Endothelial cell of umbilical vein (primary cell): ENCODE measurements around the gene GNAS. TPM values are rescaled to one million over a fixed set of nuclear protein-coding genes. Genes with fewer than 3 reads are reported as not detected.

ENCODE experiments used
- BruUV-seq: library from RNA; stranded (reverse); fragments of 400-500 nt; replicated peaks from 2 replicates; lab custom pipeline; 2021; lab: Mats Ljungman, UMichigan
- CTCF ChIA-PET: fragments of 300-600, 350-600 bp; sonication (Branson Sonifier 250); formaldehyde crosslinking; loops from one replicate; lab custom pipeline; 2021; ENCODE audit warnings: antibody characterized with exemption, inconsistent platforms; lab: Charles Lee
- POLR2A ChIA-PET: fragments of 300-600, 350-600 bp; sonication (Branson Sonifier 250); formaldehyde crosslinking; loops from one replicate; lab custom pipeline; 2021; ENCODE audit warnings: antibody characterized with exemption, inconsistent platforms; lab: Charles Lee
- DNase-seq: peaks from one replicate; pipeline ENCODE4 v3.0.0-alpha.2; 2011; ENCODE audit warnings: low read depth, low spot score
- FAIRE-seq: peaks from 2 replicates; lab custom pipeline; 2011; peaks lifted over from hg19 to GRCh38; lab: Jason Lieb, UNC
- H2AFZ ChIP-seq: 2 replicates; pipeline ENCODE4 v1.6.0; 2012; ENCODE audit warnings: low read depth, low read length, control low read depth, inconsistent platforms
- H3K27ac ChIP-seq: 2 replicates; pipeline ENCODE4 v1.5.1; 2011; ENCODE audit warnings: low read depth, mild to moderate bottlenecking, control low read depth, low read length, moderate library complexity; ENCODE audit not compliant: insufficient read depth
- H3K27me3 ChIP-seq, 2 experiments: 2 replicates each; pipeline versions ENCODE4 v1.6.0 to v1.6.1; 2011; ENCODE audit warnings: low read length in 2 of 2, mixed read lengths in 1 of 2; ENCODE audit not compliant: control insufficient read depth in 2 of 2, insufficient read depth in 2 of 2
- H3K36me3 ChIP-seq, 2 experiments: 2 replicates in 1 of 2; 3 replicates in 1 of 2; pipeline ENCODE4 v1.5.1; 2011; ENCODE audit warnings: low read length in 2 of 2, mild to moderate bottlenecking in 1 of 2, moderate library complexity in 1 of 2; ENCODE audit not compliant: control insufficient read depth in 2 of 2, insufficient read depth in 2 of 2; ENCODE audit errors: extremely low read depth in 1 of 2
- H3K4me1 ChIP-seq: 3 replicates; pipeline ENCODE4 v1.5.1; 2011; ENCODE audit warnings: mild to moderate bottlenecking, low read length; ENCODE audit not compliant: control insufficient read depth, insufficient read depth; ENCODE audit errors: extremely low read depth
- H3K4me2 ChIP-seq: 2 replicates; pipeline ENCODE4 v1.6.1; 2011; ENCODE audit warnings: low read length, control low read depth, mixed read lengths; ENCODE audit not compliant: insufficient read depth
- H3K4me3 ChIP-seq, 3 experiments: fragments of 200-600 bp in 1 of 3; sonication (generic), shearing (Covaris generic) in 1 of 3; replicated peaks in 1 of 3; 2 replicates each; pipeline ENCODE4 v1.5.1; 2011 to 2016; ENCODE audit warnings: control low read depth in 3 of 3, low read length in 3 of 3, mild to moderate bottlenecking in 2 of 3, inconsistent platforms in 1 of 3, low read depth in 1 of 3, moderate library complexity in 1 of 3; ENCODE audit not compliant: insufficient read depth in 1 of 3
- H3K79me2 ChIP-seq: 2 replicates; pipeline ENCODE4 v1.6.0; 2012; ENCODE audit warnings: low read length, inconsistent platforms; ENCODE audit not compliant: control insufficient read depth, insufficient read depth
- H3K9ac ChIP-seq: replicated peaks from 2 replicates; pipeline ENCODE3; 2011; ENCODE audit warnings: low read length, control low read depth; ENCODE audit not compliant: insufficient read depth; ENCODE audit errors: extremely low read depth
- H3K9me1 ChIP-seq: replicated peaks from 3 replicates; pipeline ENCODE4 v1.6.0; 2011; ENCODE audit warnings: mild to moderate bottlenecking, low read length; ENCODE audit not compliant: control insufficient read depth, insufficient read depth; ENCODE audit errors: extremely low read depth
- H3K9me3 ChIP-seq: replicated peaks from 2 replicates; pipeline ENCODE4 v1.5.1; 2012; ENCODE audit warnings: low read length, inconsistent platforms; ENCODE audit not compliant: control insufficient read depth, insufficient read depth
- H4K20me1 ChIP-seq: replicated peaks from 2 replicates; pipeline ENCODE3; 2011; ENCODE audit warnings: mild to moderate bottlenecking, low read length; ENCODE audit not compliant: control insufficient read depth, insufficient read depth; ENCODE audit errors: extremely low read depth
- CTCF ChIP-seq, 2 donors: IDR thresholded peaks; 1 replicate in 1 of 2; 2 replicates in 1 of 2; pipeline ENCODE4 v1.5.1; 2011; ENCODE audit warnings: low read length in 2 of 2, mild to moderate bottlenecking in 2 of 2, moderate library complexity in 2 of 2, control low read depth in 1 of 2, inconsistent platforms in 1 of 2, low read depth in 1 of 2; ENCODE audit not compliant: insufficient read depth in 1 of 2; ENCODE audit errors: extremely low read depth in 1 of 2
- EZH2 ChIP-seq: IDR thresholded peaks from 2 replicates; pipeline ENCODE4 v1.6.1; 2012; ENCODE audit warnings: borderline replicate concordance, low read depth, mild to moderate bottlenecking, moderate library complexity, low read length, inconsistent platforms; ENCODE audit not compliant: severe bottlenecking
- FOS ChIP-seq: IDR thresholded peaks from 2 replicates; pipeline ENCODE4 v1.6.1; 2011; ENCODE audit warnings: mild to moderate bottlenecking, low read length, moderate library complexity, borderline replicate concordance; ENCODE audit not compliant: insufficient read depth
- GATA2 ChIP-seq: IDR thresholded peaks from 2 replicates; pipeline ENCODE4 v1.7.0; 2011; ENCODE audit warnings: low read depth, mild to moderate bottlenecking, moderate library complexity, mixed read lengths, low read length; ENCODE audit not compliant: insufficient read length, insufficient read depth
- JUN ChIP-seq: IDR thresholded peaks from 2 replicates; pipeline ENCODE4 v1.6.1; 2011; ENCODE audit warnings: borderline replicate concordance, low read depth; ENCODE audit not compliant: insufficient read length, insufficient read depth
- MAX ChIP-seq: IDR thresholded peaks from 2 replicates; pipeline ENCODE4 v1.6.1; 2011; ENCODE audit not compliant: insufficient read depth, insufficient read length
- POLR2A ChIP-seq: IDR thresholded peaks from 2 replicates; pipeline ENCODE4 v1.6.1; 2012; ENCODE audit warnings: low read depth, mild to moderate bottlenecking, control low read depth, low read length
- POLR2AphosphoS5 ChIP-seq: IDR thresholded peaks from 2 replicates; pipeline ENCODE4 v1.6.1; 2012; ENCODE audit warnings: low read depth, mild to moderate bottlenecking, control low read depth, low read length, moderate library complexity; ENCODE audit not compliant: insufficient read depth
- dilution Hi-C: fragments of 300-500 bp; cut with MboI; formaldehyde crosslinking; loops from one replicate; pipeline ENCODE4 v1.15.0; 2019; ENCODE audit warnings: low sequenced_read_pairs; ENCODE audit not compliant: extremely low pct_ligation_motif_present
- intact Hi-C: fragments of 100-400 bp; cut with micrococcal nuclease; formaldehyde crosslinking; loops from one replicate; pipeline ENCODE4 v1.10.0; 2022
- polyA plus RNA-seq, 4 experiments: library from polyadenylated mRNA; depleted of rRNA in 3 of 4; stranded (reverse) in 3 of 4; unstranded in 1 of 4; fragments of >200 nt; gene quantifications; 2 replicates each; pipeline versions ENCODE4 v1.2.1 to v1.2.3, GENCODE V29; 2011 to 2012; ENCODE audit warnings: missing spikeins in 1 of 4
- total RNA-seq: library from RNA; stranded (reverse); gene quantifications from 2 replicates; pipeline ENCODE4 v1.2.3, GENCODE V29; 2021

Gene GNAS
- total and polyA plus RNA-seq, 2 donors (not counting 3 experiments of a cell fraction or from before 2014, with no cell fraction given), result 1,141 to 1,882 TPM

- no peak overlapping the region for H2AFZ ChIP-seq
- no peak overlapping the region for H3K27ac ChIP-seq
- H3K4me1 ChIP-seq, result peaks cover 6% of the 10 kb centered on the region
- H3K9ac ChIP-seq, result no peak overlapping the region
- no peaks in the 10 kb centered on the region for H3K36me3 ChIP-seq
- H3K79me2 ChIP-seq, result no peaks in the 10 kb centered on the region
- POLR2A ChIA-PET, result no interaction called here
- no TSS peak for BruUV-seq
- FAIRE-seq (no peak), DNase-seq (no peak)
- no peak overlapping the region for H3K4me3 ChIP-seq
- CTCF ChIA-PET, result interaction anchor here (1.3 to 3.0 kb wide), 2 partner anchors 10 to 16 kb away, joined by 4 to 18 read pairs; no protein-coding TSS in a partner anchor
- H4K20me1 ChIP-seq, result no peaks in the 10 kb centered on the region
- dilution Hi-C loops, result no loop called here
- intact Hi-C loops, result no loop called here
- H3K4me2 ChIP-seq, result no peak overlapping the region
- H3K9me1 ChIP-seq, result no peaks in the 10 kb centered on the region
- peaks cover 2 to 13% of the 10 kb centered on the region in 2 experiments for H3K27me3 ChIP-seq
- no peaks in the 10 kb centered on the region for H3K9me3 ChIP-seq
- TF ChIP-seq JUN (no peak), GATA2 (no peak), MAX (no peak), CTCF (IDR thresholded peaks at IDR 0.05; ENCODE audit: extremely low read depth in 1 of 2, insufficient read depth in 1 of 2, low read depth in 1 of 2, low read length in 2 of 2) (no peak), POLR2A (no peak), EZH2 (no peak), FOS (no peak), POLR2AphosphoS5 (no peak)
Observed at GRCh38 chr20:58880441-58880840, 27.9 kb downstream of the GNAS start.
